Measurements from ENCODE around the gene RPL36.

DNA sequence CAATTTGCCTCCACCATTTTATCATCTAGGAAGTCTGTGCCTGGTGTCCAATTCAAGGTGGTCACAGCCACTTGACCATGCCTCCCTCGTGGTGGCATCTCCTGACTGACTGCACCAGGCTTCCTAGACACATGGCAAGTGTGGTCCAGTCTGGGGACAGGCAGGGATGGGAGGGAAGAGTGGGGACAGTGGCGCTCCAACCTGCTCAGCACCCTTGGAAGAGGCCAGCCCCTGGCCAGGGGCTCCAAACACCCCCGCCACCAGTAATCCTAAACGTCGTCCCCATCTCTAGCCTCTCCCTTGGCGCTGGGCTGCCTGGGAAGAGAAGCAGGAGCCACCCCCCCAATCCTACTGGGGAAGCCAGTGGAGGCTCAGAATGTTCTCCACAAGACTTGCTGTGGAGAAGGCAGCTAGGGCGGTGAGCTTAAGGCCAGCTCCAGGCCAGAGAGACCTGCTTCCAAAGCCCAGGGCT, 2.7 kb downstream of the RPL36 start:
- TF ChIP-seq, protein P1, sequence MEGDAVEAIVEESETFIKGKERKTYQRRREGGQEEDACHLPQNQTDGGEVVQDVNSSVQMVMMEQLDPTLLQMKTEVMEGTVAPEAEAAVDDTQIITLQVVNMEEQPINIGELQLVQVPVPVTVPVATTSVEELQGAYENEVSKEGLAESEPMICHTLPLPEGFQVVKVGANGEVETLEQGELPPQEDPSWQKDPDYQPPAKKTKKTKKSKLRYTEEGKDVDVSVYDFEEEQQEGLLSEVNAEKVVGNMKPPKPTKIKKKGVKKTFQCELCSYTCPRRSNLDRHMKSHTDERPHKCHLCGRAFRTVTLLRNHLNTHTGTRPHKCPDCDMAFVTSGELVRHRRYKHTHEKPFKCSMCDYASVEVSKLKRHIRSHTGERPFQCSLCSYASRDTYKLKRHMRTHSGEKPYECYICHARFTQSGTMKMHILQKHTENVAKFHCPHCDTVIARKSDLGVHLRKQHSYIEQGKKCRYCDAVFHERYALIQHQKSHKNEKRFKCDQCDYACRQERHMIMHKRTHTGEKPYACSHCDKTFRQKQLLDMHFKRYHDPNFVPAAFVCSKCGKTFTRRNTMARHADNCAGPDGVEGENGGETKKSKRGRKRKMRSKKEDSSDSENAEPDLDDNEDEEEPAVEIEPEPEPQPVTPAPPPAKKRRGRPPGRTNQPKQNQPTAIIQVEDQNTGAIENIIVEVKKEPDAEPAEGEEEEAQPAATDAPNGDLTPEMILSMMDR (conservative IDR thresholded peaks at IDR 0.05; ENCODE audit: low read length): no peak
- no peak for TF ChIP-seq EZH2phosphoT487 (IDR thresholded peaks at IDR 0.05; ENCODE audit: borderline replicate concordance)

Data from Loucy (cell line).